IPS DF 4.7 (cell line): ENCODE data around the gene MAP2K2.
"Not testable (repeated sequence)": the region's sequence is repeated elsewhere in the genome, so short reads cannot be mapped to it uniquely, and the experiment has no call there.

Source experiments
- DNase-seq: peaks from one replicate; pipeline ENCODE4 v3.0.0-alpha.2; 2013; ENCODE audit warnings: low spot score; ENCODE audit errors: extremely low read depth

Gene MAP2K2

DNA sequence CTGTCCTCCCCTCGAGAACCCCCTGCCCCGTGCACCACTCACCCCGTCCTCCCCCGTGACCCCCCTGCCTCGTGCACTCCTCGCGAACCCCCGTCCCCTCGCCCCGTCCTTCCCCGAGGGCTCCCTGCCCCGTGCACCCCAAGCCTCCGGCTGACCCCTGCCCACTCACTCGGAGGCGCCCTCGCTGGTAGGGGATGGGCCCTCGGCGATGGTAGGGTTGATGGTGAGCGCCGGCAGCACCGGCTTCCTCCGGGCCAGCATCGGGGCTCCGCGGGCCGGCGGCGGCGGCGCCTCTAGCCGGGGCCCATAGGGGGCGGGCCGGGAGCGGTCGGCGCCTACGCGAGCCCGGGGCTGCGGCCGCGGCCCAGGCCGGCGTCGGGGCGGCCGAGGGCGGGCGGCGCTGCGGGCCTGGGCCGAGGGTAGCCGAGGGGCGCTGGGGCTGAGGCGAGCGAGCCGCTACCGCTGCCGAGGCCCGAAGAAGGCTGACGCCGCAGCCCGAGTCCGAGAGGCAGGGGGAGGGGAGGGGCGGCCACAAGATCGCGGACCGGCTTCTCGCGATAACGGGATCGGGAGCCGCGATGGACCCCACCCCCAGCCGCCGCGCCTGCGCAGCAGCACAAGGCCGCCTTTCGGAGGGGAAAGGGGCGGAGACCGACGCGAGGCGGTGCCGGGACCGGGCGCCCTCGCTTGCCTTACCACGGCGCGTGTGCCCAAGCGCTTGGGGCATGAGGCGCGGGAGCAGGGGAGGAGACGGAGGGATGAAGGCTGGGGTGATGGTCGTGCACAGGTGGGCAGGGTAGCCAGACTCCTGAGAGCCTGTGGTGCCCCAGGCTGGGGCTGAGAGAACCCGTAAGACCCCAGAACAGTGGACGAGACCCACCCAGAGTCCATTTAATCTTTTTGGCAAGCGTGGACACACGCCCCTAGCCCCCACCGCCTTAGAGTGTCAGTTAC lies at the start of gene MAP2K2:
MAP2K2 (minus strand) TSS at position 508 of the 954 bp plus-strand sequence; CDS start at position 261, 247 bp downstream.
- DNase-seq = no peak

DNA sequence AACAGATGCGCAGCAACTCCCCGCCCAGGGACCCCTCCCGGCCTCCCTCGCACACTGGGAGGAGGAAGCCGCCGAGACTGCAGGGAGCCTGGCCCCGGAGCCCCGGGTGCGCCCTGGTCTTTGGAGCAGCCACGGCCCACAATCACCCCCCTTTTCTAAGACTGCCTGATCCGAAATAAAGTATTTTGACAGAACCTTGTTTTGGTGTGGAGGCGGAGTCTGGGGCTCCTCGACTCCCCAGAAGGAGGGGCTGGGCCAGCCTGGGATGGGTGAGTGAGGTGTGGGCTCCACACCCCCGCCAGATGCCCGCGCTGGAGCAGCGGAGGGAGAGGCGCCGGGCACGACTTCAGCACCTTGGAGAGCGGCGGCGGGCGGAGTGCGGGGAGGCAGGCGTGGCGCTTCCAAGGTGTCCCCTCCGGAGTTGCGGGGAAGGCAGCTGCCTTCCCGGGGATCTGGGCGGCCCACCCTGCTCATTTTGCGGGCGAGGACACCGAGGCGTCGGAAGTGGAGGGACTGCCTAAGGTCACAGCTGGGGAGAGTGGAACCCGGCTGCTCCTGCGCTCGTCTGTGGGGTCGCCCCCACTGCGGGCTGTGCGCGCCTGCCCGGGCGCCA lies 49.0 kb upstream of the MAP2K2 start:
- DNase-seq = no peak

DNA sequence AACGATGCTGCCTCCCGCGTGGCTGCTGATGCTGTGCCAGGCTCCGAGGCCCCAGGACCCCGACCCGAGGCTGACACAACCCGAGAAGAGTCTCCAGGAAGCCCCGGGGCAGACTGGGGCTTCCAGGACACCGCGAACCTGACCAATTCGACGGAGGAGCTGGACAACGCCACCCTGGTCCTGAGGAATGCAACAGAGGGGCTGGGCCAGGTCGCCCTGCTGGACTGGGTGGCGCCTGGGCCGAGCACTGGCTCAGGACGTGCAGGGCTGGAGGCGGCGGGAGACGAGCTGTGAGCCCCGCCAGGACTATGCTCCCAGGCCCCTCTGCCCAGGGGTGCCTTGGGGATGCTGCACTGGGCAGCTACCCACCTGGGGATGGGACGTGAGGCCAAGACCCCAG lies 47.8 kb upstream of the MAP2K2 start:
- DNase-seq = no peak

DNA sequence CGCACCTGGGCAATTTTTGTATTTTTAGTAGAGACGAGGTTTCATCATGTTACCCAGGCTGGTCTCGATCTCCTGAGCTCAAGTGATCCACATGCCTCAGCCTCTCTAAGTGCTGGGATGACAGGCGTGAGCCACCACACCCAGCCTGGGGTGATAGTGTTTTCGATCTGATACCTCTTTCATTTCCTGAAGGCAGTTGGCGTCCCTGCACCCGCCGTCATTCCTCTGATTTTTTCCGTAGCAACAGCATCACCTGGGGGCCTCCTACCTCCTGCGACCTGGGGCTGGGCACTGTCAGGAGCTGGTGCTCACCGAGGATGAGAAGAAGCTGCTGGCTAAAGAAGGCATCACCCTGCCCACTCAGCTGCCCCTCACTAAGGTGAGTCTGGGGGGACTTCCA lies 40.3 kb upstream of the MAP2K2 start:
- no peak for DNase-seq

DNA sequence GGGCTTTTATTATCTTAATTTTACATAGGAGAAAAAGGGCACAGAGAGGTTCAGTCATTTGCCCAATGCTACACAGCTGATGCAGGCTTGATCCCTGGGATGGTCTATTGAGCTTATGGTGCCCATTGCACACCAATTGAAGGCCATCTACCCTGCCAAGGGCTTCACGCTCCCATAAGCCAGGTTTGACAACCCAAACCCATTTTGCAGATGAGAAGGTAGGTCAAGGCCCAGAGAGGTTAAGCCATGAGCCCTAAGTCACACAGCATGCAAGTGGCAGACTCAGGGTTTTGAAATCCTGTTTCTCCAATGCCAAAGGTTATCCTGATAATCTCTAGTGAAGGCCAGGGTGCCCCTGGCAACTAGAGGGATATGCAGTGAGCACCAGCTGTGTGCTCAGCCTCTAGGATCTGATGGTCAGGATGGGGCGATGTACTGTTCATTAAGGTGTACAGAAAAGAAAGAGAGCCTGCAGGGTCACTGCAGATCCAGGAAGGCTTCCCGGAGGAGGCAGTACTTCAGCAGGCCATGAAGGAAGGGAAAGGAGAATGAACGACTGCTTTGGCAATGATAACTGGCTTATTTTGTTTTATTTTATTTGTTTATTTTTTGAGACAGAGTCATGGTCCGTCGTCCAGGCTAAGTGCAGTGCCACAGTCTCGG lies 37.6 kb upstream of the MAP2K2 start:
- DNase-seq = no peak

DNA sequence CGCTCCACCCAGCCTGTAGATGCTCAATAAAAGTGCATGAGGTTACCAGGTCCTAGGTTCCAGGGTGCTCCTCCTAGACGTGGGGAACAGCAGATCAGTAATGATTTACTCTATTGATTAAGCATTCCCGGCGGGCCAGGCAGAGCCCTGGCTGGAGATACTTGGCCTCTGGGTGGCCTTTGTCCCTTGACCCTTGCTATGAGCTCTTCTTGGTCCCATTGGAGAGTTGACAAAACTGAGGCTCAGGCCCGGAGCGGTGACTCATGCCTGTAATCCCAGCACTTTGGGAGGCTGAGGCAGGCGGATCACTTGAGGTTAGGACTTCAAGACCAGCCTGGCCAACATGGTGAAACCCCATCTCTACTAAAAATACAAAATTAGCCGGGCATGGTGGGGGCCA lies 34.0 kb upstream of the MAP2K2 start:
- DNase-seq = not testable (repeated sequence)

DNA sequence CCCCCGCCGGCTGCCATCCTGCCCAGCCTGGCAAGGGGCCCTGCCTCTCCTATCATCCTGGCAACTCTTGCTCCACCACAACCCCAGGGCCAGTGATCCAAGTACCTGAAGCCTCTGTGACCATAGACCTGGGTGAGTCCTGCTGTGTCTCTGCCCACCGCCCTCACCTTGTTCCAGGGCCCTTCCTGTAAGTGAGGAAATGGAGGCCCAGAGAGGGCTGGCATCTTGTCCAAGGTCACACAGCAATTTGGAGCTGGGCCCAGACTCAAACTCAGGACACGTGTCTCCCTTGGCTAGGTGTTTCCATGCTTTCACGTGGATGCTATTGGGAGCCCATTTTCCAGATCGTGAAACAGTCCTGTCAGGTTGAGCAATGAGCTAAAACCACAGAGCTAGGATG lies 33.2 kb upstream of the MAP2K2 start:
- DNase-seq = no peak

DNA sequence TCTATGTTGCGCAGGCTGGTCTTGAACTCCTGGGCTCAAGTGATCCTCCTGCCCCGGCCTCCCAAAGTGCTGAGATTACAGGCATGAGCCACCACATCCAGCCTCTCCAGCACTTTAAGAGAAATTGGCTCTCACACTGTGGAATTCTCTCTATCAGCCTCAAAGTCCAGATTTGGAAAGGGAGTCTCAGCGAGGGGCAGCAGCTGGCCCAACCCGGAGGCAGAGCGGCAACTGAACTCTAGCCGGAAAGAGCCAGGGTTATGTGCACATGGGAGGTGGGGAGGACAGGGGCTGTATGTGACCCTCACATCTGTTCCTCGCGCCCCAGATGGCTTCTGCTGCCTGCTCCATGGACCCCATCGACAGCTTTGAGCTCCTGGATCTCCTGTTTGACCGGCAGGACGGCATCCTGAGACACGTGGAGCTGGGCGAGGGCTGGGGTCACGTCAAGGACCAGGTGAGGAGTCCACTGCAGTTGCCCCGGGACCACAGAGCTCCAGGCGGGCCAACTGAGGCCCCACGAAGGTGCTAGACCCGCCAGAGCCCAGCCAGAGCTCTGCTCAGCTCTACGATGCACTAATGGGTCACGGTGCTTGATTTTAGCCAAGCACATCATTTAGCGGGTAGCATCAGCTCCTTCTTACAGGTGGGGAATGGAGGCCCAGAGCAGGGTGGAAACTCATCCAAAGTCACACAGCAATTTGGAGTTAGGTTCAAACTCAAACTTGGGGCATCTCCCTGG lies 30.8 kb upstream of the MAP2K2 start:
- no peak for DNase-seq

DNA sequence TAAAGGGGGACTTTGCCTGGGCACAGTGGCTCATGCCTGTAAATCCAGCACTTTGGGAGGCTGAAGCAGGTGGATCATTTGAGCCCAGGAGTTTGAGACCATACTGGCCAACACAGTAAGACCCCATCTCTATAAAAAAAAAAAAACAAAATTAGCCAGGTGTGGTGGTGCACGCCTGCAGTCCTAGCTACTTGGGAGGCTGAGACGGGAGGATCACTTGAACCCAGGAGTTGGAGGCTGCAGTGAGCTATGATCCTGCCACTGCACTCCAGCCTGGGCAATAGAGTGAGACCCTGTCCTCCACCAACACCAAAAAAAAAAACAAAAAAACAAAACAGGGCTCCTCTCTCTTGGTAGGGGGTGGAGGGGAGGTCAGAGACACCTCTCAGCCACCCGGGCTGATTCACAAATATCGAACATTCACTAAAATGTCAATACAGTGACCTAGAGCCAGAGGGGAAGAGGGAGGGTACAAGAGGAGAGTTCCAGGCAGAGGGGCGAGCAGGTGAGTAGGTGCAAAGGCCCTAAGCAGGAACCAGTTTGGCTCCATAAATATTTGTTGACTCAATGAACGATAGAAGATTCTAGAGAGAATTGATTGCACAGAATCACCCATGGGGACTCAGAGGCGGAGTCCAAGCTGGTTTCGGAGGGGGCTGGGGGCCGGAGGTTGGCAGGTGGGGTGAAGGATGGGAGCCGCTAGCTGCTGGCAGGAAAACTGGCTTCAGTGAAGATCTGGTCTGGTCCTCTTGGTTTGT lies 28.5 kb upstream of the MAP2K2 start:
- no peak for DNase-seq

DNA sequence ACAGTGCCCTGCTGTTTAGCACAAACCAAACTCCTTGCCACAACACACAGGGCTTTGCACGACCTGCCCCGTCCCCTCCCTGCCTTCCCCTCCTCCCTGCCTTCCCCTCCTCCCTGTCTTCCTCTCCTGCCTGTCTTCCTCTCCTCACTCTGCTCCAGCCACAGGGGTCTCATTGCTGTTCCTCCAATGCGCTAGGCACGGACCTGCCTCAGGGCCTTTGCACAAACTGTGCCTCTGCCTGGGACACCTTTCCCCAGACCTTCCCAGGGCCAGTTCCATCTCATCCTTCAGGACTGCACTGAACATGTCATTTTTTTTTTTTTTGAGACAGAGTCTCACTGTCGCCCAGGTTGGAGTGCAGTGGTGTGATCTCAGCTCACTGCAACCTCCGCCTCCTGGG lies 27.7 kb upstream of the MAP2K2 start:
- DNase-seq = no peak

DNA sequence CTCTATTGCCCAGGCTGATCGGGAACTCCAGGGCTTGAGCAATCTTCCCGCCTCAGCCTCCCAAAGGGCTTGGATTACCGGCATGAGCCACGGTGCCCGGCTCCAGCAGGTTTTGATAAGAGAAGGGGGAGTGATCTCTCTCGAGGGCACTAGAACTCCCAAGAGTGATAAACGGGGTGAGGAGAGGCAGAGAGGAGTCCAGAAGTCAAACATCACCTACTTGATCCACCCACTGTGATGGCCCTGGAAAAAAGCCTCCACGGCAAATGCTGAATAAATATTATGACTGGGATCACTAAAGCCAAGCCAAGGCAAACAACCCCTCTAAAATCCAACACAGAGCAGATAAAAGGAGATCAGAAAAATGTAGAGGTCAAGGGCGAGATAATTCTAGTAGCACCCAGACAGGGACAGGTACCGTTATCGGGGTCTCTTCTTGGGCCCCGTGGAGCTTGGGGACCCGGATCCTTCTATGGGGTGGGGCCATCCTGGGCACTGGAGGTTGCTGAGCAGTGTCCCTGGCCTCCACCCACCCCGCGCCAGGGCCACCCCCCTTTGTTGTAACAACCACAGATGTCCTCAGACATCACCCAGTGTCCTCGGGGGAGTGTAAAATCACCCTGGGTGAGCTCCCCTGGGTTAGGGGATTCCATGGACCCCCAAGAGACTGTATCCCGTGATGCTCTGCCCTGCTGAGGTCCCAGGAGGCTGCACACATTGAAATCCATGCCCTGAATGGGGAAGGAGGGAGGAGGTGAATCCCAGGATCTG lies 25.8 kb upstream of the MAP2K2 start:
- no peak for DNase-seq

DNA sequence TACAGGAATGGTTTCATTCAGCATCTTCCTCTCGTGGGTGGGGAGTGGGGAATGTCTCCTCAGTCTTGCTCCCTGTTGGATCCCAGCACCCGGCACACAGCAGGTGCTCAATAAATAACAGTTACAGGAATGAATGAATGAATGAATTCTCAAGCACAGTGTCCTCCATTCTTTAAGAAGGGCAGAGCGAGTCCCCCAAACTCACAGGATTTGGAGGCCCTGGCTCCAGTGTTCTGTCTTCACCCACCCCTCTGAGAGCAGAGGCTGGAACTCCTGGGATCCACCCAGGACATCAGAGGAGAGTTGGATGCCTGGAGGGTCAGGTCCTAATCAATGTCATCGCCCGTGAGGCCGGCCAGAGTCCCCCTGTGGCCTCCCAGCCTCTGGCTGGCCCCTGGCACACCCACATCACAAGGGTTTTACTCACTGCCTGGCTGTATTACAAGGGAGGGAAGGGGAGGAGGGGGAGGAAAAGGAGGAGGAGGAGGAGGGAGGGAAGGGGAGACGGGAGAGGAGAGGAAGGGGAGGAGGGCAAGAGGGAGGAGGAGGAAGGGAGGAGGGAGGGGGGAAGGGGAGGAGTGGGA lies 20.8 kb upstream of the MAP2K2 start:
- DNase-seq = no peak

DNA sequence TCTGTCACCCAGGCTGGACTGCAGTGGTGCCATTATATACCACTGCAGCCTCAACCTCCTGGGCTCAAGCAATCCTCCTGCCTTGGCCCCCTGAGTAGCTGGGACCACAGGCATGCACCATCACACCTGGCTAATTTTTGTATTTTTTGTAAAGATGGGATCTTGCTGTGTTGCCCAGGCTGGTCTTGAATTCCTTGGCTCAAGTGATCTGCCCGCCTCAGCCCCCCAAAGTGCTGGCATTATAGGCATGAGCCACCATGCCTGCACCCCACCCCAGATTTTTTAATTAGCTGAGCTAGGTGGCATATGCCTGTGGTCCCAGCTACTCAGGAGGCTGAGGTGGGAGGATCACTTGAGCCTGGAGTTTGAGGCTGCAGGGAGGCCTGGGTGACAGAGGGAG lies 19.0 kb upstream of the MAP2K2 start:
- not testable (repeated sequence) for DNase-seq

DNA sequence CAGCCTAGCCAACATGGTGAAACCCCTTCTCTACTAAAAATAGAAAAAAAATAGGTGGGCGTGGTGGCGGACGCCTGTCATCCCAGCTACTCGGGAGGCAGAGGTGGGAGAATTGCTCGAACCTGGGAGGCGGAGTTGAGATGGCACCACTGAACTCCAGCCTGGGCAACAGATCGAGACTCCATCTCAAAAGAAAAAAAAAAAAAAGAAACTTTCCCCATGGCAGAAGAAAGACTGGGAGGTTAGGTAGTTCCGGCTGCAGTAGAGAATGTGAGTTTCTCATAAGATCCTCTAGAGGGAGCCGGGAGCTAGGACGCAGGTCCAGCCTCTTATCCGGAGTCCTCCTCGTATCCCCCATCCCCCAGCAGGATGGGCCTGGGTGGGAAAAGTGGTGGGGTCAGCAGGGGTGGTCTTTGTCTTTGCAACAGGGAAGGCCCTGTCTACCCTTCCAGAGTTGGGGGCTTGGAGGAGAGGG lies 16.4 kb upstream of the MAP2K2 start:
- no peak for DNase-seq

DNA sequence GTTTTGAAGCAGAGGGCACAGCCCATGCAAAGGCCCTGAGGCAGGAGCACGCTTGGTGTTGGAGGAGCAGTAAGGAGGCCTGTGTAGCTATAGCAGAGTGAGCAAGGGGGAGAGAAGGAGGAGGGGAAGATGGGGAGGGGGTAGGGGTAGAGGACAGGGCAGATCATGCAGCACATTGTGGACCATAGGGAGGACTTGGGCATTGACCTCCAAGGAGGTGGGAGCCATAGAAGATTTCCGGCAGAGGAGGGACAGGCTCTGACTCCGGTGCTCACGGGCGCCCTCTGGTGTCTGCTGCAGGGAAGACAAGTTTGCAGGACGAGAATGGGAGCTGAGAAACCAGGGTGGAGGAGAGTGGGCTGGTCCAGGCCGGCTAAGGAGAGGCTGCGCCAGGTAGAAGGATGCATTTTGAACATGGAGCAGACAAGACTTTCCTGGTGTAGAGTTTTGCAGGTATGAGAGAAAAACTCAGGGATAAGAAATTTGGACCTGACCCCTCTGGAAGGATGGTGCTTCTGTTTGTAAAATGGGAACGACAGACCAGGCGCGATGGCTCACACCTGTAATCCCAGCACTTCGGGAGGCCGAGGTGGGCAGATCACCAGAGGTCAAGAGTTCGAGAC lies 15.8 kb upstream of the MAP2K2 start:
- no peak for DNase-seq

DNA sequence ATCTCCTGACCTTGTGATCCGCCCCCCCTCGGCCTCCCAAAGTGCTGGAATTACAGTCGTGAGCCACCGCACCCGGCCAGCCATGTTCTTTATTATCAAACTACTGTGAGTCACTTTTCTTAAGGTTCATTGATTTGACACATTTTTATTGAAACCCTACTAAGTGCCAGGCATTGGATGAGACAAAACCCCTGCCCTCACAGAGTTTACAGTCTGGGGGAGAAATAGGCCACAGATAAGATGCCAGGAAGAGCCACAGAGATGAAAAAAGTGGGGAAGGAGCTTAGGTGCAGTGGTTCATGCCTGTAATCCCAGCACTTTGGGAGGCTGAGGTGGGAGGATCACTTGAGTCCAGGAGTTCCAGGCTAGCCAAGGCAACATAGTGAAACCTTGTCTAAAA lies 14.5 kb upstream of the MAP2K2 start:
- DNase-seq = no peak

DNA sequence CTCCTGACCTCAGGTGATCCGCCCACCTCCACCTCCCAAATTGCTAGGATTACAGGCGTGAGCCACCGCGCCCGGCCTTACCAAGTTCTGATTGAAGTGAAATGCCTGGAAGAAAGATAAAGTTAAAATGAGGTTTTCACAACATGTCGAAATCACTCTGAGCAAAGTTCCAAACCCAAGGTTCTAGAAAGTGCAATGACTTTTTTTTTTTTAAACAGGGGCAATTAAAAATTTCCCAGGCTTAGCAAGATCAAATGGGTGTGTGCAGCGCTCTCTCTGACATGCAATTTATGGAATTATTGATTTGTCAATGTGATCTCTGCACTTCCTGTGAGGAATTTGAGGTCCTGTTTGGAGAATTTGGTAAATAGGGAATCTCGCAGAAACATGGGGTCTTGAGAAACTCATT lies 12.8 kb upstream of the MAP2K2 start:
- DNase-seq = no peak

DNA sequence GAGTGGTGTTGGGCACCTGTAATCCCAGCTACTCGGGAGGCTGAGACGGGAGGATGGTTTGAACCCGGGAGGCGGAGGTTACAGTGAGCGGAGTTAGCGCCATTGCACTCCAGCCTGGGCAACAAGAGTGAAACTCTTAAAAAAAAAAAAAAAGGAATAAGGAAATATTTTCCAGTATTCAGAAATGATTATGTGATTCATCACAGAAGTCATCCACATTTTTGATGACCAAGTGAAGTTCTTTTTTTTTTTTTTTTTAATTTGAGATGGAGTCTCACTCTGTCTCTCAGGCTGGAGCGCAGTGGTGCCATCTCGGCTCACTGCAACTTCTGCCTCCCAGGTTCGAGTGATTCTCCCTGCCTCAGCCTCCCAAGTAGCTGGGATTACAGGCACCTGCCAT lies 11.5 kb upstream of the MAP2K2 start:
- DNase-seq = not testable (repeated sequence)

DNA sequence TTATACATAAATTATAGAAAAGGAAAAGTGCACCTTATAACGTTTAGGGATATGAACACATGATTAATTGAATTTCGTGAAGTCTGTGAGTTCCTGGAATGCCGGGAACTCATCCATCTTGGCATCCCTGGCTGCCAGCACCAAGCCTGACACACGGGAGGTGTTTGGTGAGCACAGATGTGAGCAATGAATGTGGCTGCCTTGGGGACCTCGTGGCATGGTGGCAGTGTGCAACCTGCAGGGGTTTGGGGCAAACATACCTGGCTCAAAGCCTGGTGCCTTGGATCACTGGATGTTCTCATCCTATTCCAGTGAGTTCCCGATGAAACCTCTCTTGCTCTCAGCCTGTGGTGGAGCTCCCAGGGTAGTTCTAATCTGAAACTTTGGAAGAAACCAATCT lies 10.4 kb upstream of the MAP2K2 start:
- DNase-seq = no peak
